ENCODE results near the gene PTPRQ.

The PTPRQ gene

DNA sequence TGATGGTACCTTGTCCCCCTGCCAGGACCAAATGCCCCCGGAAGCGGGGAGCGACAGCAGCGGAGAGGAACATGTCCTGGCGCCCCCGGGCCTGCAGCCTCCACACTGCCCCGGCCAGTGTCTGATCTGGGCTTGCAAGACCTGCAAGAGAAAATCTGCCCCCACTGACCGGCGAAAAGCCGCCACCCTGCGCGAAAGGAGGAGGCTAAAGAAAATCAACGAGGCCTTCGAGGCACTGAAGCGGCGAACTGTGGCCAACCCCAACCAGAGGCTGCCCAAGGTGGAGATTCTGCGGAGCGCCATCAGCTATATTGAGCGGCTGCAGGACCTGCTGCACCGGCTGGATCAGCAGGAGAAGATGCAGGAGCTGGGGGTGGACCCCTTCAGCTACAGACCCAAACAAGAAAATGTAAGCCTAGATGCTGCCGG lies 263.8 kb downstream of the PTPRQ start:
- DNase-seq = no peak

DNA sequence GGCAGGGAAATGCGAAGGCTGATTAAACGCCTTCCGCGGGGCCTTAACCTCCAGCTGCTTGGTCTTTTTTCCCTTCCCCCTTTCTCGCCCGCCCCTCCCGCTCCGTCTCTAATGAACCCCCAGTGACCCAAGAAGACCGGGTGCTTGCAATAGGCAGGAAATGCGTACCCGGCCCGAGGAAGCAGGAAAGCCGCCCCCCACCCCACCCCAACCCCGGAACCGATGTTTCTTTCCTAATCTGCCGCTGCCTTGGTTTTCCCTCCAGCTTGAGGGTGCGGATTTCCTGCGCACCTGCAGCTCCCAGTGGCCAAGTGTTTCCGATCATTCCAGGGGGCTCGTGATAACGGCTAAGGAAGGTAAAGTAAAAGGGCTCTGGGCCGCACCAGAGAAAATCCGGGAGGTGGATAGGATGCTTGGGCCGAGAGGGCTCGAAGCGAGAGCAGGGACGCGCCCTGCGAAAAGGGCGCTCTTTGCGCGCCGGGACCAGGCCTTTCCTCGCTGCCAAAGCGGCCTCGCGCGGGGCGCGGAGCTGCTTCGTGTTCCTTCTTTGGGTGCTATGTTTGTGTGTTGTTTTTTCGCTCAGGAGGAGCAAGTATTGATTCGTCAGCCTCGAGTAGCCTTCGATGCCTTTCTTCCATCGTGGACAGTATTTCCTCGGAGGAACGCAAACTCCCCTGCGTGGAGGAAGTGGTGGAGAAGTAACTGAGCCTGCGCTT lies 264.4 kb downstream of the PTPRQ start:
- no peak for DNase-seq

DNA sequence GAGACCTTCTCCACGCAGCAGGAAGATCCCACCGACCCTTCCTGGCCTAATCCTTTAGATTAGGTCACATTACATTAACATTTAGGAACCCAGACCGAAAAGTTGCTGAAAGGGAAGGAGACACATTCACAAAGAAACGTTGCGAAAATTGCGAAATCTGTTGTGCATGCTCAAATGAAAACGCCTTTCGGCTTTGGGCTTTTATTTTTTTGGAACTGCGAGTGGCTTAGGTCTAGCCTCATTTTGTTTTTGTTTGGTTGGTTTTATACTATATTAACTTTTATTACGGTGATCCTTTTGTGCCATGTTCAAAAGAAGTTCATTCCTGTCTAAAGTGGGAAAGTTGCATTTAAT lies 264.9 kb downstream of the PTPRQ start:
- DNase-seq = no peak

DNA sequence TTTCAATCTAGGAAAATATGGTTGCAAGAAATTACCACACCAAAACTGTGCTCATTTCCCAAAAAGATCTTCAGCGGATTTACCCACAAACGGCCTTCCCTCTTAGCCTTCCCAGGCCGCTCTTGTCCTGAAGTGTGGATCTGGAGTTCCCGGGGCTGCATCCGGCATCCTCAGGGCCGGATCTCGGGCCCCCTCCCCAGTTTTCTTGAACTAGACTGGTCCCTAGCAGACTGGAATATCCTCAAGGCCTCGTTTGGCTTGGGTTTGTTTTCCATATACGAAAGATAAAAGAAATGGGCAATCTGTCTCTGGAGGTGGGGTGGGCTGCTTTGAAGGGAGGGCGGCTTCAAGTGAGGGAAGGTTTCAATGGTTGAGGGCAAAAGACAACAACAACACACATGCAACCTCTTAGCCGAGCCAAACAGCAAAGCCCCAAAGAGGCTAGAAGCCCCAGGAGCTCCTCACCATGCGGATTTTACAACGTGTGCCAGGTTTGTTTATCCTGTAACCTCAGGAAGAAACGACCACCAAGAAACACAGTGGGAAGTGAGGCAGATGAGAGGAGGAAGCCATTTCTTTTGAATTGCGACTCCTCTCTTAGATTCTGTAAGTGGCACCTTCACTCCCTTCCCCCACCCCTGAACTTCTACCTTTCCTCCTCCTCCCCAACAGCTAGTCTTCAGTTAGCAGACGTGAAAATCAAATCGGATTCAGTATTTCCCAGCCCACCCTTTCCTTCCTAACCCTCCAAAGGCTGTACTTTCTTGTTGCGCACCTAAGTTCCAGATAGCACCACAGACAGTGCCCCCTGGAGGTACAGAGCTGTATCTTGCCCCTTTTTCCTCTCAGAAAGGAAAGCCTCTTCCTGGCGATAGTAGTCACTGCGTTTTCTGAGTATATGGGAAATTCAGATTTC lies 266.0 kb downstream of the PTPRQ start:
- DNase-seq = no peak

DNA sequence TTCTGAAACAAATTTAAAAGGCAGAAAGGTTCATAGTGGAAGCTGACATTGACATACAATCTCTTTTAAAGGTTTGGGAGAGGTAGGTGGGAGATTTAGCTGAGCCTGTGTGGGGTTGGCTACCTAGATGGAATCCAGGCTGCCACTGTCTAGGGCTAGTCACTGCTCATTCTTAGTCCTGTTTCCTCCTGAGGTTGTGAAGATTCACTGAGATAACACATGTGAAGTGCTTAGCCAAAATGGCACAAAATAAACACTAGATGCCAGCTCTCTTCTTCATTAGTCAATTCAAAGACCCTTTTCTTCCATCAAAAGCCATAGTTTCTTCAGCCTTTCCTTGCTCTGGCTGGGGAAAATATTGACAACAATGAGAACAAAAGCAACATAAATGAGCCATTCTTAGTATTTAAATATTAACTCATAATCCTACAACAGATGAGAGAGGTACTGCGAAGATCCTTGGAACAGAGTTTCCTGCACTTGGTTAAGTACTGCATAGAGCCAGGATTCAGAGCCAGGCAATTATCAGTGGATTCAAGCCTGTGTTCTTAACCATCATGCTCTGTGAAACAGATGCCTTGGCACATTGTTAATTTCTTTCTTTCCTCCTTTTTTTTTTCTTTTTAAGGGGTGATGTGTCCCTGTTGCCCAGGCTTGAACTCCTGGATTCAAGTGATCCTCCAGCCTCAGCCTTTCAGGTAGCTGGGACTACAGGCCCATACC lies 266.9 kb downstream of the PTPRQ start:
- DNase-seq = no peak

DNA sequence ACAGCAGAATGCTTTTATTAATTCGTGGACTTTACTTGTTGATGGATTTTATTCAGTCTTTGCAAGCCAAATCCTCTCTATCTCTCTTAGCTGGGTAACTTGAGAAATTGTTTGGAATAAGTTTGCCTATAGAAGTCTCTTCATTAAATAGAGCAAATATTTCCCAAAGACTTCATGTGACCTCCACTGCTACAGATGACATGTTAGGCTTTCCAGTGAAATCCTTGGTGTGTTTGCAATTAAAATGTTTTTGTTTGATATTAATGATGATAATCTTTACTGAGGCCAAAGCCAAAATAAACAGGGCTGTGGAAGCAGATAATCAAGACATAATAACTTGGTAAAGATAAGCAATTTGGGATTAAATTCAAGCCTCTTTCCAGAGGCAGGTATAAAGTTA lies 267.8 kb downstream of the PTPRQ start:
- DNase-seq = no peak

DNA sequence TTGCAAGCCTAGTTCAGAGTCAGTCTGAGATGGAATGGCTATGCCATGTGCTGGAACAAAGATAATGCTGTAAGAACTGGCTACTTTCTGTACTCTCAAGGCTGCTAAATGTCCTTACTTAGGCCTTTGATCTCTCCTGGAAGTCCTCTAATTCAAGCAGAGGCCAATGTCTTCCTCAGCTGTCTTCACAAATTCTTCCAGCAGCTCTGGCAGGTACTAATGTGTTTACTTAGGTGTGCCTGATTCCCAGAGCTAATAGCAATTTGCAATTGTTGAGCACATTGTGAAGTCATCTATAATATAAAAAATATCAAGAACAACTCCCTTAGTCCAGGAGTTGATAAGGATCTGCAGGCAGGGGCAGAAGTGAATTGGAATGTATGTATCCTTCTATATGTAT lies 268.8 kb downstream of the PTPRQ start:
- no peak for DNase-seq

DNA sequence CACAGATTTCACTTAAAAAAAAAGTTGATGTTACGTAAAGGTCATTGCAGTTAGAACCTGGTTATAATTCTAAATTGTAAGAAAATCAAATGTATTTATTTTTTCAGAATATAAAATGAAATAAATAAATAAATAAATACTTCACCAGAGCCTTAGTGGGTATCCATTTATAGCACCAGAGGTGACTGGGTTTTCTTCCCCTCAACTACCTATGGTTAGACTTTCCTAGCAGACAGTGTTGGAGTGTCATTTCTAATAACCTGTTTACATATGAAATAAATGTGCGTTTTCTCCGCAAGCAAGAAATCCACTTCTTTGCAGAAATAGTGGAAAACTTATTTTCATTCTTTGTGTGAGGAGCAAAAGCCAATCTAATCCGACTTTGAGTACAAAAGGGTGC lies 269.4 kb downstream of the PTPRQ start:
- no peak for DNase-seq

DNA sequence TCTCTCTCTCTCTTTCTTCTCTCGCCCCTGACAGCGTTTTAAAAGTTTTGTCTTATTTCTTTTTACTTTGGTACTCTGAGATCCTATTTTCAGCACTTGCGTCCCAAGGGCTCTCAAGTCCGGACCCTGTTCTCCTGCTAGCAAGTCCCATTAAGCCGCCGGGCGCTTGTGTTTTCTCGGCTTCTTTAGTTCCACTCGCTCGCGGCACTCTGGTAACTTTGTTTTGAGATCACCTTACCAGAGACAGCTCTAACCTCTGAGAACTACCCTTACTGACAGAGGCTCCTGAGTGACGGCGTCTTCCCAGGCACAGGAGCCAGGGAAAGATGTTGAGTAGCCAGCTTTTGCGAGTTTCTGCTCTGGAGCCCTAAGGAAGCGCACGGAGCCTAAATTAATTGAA lies 270.0 kb downstream of the PTPRQ start:
- no peak for DNase-seq

DNA sequence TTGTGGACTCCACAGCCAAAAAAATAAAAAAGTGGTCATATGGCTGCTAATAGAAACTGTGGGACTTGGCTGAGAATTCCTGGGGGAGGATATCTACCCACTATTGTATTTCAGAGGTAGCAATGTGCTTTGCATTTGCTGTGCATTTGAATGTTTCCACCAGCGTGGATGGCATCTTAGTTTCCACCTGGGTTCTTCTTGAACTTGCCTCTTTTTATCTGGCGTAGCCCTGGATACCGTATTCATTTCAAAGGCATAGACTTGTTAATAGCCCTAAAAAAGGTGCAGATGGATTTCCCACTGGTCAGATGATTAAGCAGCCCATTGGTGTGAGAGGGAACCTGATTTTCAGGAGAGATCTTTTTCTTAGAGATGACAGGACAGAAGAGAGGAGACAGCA lies 270.8 kb downstream of the PTPRQ start:
- DNase-seq = no peak

DNA sequence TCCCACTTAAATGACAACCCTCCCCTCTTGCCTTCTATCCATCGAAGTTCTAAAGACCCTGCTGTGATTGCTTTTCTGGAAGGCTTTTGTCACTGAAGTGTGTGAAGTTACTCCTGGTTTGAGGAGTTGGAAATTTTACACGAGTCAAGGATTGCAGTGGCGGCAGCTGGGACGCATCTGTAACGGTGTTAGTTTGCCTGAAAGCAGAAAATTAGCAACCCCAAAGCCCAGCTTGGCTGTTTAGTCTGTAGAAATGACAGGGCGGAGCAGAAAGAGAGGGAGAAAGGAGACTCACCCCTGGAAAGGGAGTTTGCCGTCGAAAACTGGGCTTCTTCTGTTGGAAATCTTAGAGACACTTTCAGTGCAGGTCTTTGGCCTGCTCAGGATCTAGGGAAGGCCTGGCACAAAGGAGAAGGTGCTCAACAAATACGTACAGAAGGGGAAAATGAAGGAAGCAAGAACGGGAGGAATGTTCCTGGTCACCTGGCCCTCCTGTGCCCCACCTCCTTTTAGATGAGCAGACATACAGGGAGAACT lies 271.7 kb downstream of the PTPRQ start:
- no peak for DNase-seq

DNA sequence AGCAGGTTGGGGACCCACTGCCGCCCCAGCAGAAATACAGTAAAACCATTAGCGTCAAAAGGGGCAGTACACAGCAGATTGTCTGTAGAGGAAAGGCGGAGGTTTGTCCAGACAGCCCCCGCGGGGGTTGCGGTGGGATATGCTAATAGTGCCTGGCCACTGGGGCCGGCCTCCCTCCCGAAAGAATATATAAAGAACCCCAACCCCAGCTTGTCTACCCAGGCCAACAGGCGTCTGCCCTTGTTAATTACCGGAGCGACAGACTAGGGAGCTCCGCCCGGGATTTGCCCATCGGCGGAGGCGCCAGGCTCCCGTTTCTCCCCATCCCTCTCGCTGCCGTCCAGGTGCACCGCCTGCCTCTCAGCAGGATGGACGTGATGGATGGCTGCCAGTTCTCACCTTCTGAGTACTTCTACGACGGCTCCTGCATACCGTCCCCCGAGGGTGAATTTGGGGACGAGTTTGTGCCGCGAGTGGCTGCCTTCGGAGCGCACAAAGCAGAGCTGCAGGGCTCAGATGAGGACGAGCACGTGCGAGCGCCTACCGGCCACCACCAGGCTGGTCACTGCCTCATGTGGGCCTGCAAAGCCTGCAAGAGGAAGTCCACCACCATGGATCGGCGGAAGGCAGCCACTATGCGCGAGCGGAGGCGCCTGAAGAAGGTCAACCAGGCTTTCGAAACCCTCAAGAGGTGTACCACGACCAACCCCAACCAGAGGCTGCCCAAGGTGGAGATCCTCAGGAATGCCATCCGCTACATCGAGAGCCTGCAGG lies 272.8 kb downstream of the PTPRQ start, which contains the start of gene MYF5:
Gene MYF5 (plus strand): TSS at position 217 of the 774 bp plus-strand sequence. CDS start 152 bp downstream, at position 369.
- DNase-seq = no peak

DNA sequence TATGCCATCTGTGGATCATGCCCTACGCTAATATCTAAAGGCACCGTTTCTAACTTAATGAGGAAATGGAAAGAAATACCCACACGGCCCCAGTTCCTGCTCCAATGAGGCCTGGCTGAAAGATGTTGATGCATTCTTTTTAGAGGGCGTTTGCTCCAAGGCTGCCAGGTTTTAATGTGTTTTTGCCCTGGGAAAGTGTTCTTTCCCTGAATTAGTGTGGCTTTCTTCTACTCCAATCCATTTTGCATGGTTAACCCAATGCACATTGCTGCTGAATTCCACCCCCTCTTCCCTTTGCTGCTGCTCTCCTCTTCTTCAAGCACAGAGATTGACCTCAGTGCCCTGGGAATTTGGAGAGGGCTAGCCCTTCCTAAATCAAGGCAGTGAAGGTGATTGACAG lies 273.8 kb downstream of the PTPRQ start:
- DNase-seq = no peak

DNA sequence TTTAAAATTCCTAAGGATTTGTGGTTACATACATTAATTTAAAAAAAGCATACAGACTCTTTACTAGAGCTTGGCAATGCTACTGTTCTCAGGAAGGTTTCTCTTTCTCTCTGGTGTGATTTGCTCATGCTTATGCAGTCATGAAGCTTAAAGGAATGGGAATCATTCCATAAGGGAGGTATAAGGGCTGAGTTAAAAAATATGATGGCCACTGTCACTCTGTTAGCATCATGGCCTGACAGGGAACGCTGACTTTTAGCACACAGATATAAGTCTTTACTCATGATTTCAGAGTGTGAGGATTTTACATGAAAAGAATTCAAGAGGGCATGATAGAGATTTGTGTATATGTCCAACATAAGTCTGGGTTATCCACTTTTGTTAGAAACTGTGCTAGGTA lies 276.5 kb downstream of the PTPRQ start:
- DNase-seq = no peak

DNA sequence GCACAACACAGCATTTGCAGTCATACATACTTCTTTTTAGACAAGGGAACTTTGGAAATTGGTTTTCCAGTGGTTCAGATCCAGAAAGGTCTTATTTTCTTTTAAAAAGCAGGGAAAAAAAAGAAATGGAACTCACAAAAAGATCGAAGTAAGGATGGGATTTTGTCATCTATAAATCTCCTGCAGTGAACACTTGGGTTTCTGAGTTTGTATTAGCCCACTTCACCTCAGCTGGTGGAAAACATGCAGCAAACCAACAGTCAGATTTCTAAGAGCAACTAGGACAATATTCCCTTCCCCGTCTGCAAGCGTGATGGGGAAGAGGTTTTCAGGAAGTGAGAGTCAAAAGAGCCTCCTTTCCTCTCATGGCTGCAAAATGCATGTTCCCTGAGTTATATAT lies 277.3 kb downstream of the PTPRQ start:
- no peak for DNase-seq

Measured in activated CD4-positive, alpha-beta T cell treated with anti-CD3 and anti-CD28 coated beads for 1 hour (primary cell).